WTC11 (cell line): Measurements from ENCODE around the gene ERBB4. TPM values are rescaled to one million over a fixed set of nuclear protein-coding genes. Genes with fewer than 3 reads are reported as not detected.
"Not testable (repeated sequence)": the region's sequence is repeated elsewhere in the genome, so short reads cannot be mapped to it uniquely, and the experiment has no call there.

Experiments used
- ATAC-seq: fragments of 200-7000 bp; cut with Tn5 transposase; 2 replicates; pipeline ENCODE4 v1.10.0; 2021; ENCODE audit warnings: mild to moderate bottlenecking, moderate library complexity
- CTCF ChIA-PET: fragments of 300-600 bp; sonication (Branson Sonifier 250); formaldehyde crosslinking; loops from one replicate; lab custom pipeline; 2021; ENCODE audit warnings: antibody characterized with exemption; lab: Charles Lee
- POLR2A ChIA-PET: fragments of 350-600 bp; sonication (Branson Sonifier 250); formaldehyde crosslinking; loops from one replicate; lab custom pipeline; 2021; ENCODE audit warnings: antibody characterized with exemption; lab: Charles Lee
- DNase-seq: peaks from one replicate; pipeline ENCODE4 v3.0.0; 2021; ENCODE audit warnings: low spot score
- H3K27ac Mint-ChIP-seq: 2 replicates; pipeline ENCODE4 v1.8.0; 2021; ENCODE audit warnings: mixed read lengths
- H3K27me3 Mint-ChIP-seq: 2 replicates; pipeline ENCODE4 v1.8.0; 2021; ENCODE audit warnings: low read depth, mild to moderate bottlenecking, moderate library complexity, mixed read lengths
- H3K36me3 Mint-ChIP-seq: 2 replicates; pipeline ENCODE4 v1.8.0; 2021; ENCODE audit warnings: mixed read lengths
- H3K4me1 Mint-ChIP-seq: 2 replicates; pipeline ENCODE4 v1.8.0; 2022; ENCODE audit warnings: mixed read lengths
- H3K4me3 Mint-ChIP-seq: 2 replicates; pipeline ENCODE4 v1.8.0; 2021; ENCODE audit warnings: mild to moderate bottlenecking, moderate library complexity, mixed read lengths
- H3K9me3 Mint-ChIP-seq: 2 replicates; pipeline ENCODE4 v1.8.0; 2021; ENCODE audit warnings: mixed read lengths
- AFF4 ChIP-seq: sonication (generic); formaldehyde crosslinking; IDR thresholded peaks from 2 replicates; pipeline ENCODE4 v1.8.1; 2023; ENCODE audit warnings: mild to moderate bottlenecking, missing genetic modification reagents, borderline replicate concordance
- ATF1 ChIP-seq: sonication (generic); formaldehyde crosslinking; IDR thresholded peaks from 2 replicates; pipeline ENCODE4 v1.8.1; 2023; ENCODE audit warnings: mild to moderate bottlenecking, moderate library complexity, missing genetic modification reagents
- ATF3 ChIP-seq: sonication (generic); formaldehyde crosslinking; conservative IDR thresholded peaks from 2 replicates; pipeline ENCODE4 v1.8.1; 2022; ENCODE audit warnings: mild to moderate bottlenecking, missing genetic modification reagents
- CREM ChIP-seq: sonication (generic); formaldehyde crosslinking; IDR thresholded peaks from 2 replicates; pipeline ENCODE4 v1.8.1; 2022; ENCODE audit warnings: mild to moderate bottlenecking, missing genetic modification reagents, moderate library complexity
- FOXJ3 ChIP-seq: sonication (generic); formaldehyde crosslinking; IDR thresholded peaks from 2 replicates; pipeline ENCODE4 v1.9.0; 2021; ENCODE audit warnings: missing genetic modification reagents, mild to moderate bottlenecking, borderline replicate concordance
- FOXK1 ChIP-seq: sonication (generic); formaldehyde crosslinking; IDR thresholded peaks from 2 replicates; pipeline ENCODE4 v1.8.0; 2022; ENCODE audit warnings: mild to moderate bottlenecking, moderate library complexity, missing genetic modification reagents
- GABPB1 ChIP-seq: sonication (generic); formaldehyde crosslinking; IDR thresholded peaks from 2 replicates; pipeline ENCODE4 v1.8.1; 2023; ENCODE audit warnings: mild to moderate bottlenecking, missing genetic modification reagents
- IRF2 ChIP-seq: sonication (generic); formaldehyde crosslinking; IDR thresholded peaks from 2 replicates; pipeline ENCODE4 v1.8.0; 2022; ENCODE audit warnings: low read depth, missing genetic modification reagents, borderline replicate concordance
- MAX ChIP-seq: sonication (generic); formaldehyde crosslinking; IDR thresholded peaks from 2 replicates; pipeline ENCODE4 v1.8.0; 2022; ENCODE audit warnings: mild to moderate bottlenecking, missing genetic modification reagents
- NFATC4 ChIP-seq: fragments of 250-450 bp; sonication (Bioruptor Pico); IDR thresholded peaks from 2 replicates; pipeline ENCODE4 v1.9.0; 2021; ENCODE audit warnings: mild to moderate bottlenecking
- PRRX2 ChIP-seq: fragments of 250-450 bp; sonication (Bioruptor Pico); IDR thresholded peaks from 2 replicates; pipeline ENCODE4 v1.8.0; 2021; ENCODE audit warnings: mild to moderate bottlenecking
- STAT6 ChIP-seq: sonication (generic); formaldehyde crosslinking; conservative IDR thresholded peaks from 2 replicates; pipeline ENCODE4 v1.8.1; 2023; ENCODE audit warnings: mild to moderate bottlenecking, low read depth, missing genetic modification reagents, moderate library complexity
- TCF7 ChIP-seq: sonication (generic); formaldehyde crosslinking; IDR thresholded peaks from 2 replicates; pipeline ENCODE4 v1.8.0; 2022; ENCODE audit warnings: mild to moderate bottlenecking, low read depth, missing genetic modification reagents, moderate library complexity
- TEAD1 ChIP-seq: sonication (generic); formaldehyde crosslinking; IDR thresholded peaks from 2 replicates; pipeline ENCODE4 v1.8.0; 2022; ENCODE audit warnings: mild to moderate bottlenecking, missing genetic modification reagents
- TEAD4 ChIP-seq: sonication (generic); formaldehyde crosslinking; IDR thresholded peaks from 2 replicates; pipeline ENCODE4 v1.8.0; 2022; ENCODE audit warnings: mild to moderate bottlenecking, missing genetic modification reagents
- ZNF121 ChIP-seq: sonication (generic); formaldehyde crosslinking; IDR thresholded peaks from 2 replicates; pipeline ENCODE4 v1.8.0; 2023; ENCODE audit warnings: missing genetic modification reagents
- ZNF416 ChIP-seq: fragments of 250-450 bp; sonication (Bioruptor Pico); IDR thresholded peaks from 2 replicates; pipeline ENCODE4 v1.9.0; 2021; ENCODE audit warnings: mild to moderate bottlenecking, inconsistent platforms
- total RNA-seq: library from RNA; stranded (reverse); gene quantifications from 3 replicates; pipeline ENCODE4 v1.2.3, GENCODE V29; 2021
- TF ChIP-seq, protein P1 (sequence below): sonication (generic); formaldehyde crosslinking; IDR thresholded peaks from 2 replicates; pipeline ENCODE4 v1.8.1; 2023; ENCODE audit warnings: mild to moderate bottlenecking, moderate library complexity, missing genetic modification reagents
- TF ChIP-seq, protein P2 (sequence below): fragments of 250-450 bp; sonication (Bioruptor Pico); IDR thresholded peaks from 2 replicates; pipeline ENCODE4 v2.1.2; 2022; ENCODE audit warnings: mild to moderate bottlenecking, moderate library complexity
- TF ChIP-seq, protein P3 (sequence below): sonication (generic); formaldehyde crosslinking; IDR thresholded peaks from 2 replicates; pipeline ENCODE4 v1.8.1; 2023; ENCODE audit warnings: mild to moderate bottlenecking, missing genetic modification reagents

The ERBB4 gene
- total RNA-seq, 1 experiment from 2014 or later: 1.6 TPM

DNA sequence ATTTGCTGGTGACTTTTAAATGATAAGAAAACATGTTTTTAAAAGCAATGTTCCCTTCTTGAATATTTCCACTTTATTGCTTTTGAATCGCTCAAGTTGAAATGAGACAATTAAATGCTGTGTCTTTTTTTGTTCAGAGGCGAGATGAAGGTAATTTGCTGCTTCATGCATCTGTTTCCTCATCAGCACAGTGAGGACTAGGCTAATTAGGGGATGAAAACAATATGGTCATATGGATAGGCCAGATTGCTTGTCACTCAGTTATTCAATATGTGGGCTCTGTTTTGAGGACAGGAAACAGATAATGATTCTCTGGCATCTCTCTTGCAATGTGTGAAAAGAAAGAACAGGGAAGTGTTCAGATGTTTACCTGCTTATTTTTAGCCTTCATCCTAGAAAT is 61.0 kb downstream of the ERBB4 start:
- POLR2A ChIA-PET: no interaction called here
- H3K27ac Mint-ChIP-seq: no peak overlapping the region
- no peaks in the 10 kb centered on the region for H3K36me3 Mint-ChIP-seq
- CTCF ChIA-PET: no interaction called here
- H3K27me3 Mint-ChIP-seq: no peaks in the 10 kb centered on the region
- DNase-seq (no peak), ATAC-seq (no peak)
- H3K4me3 Mint-ChIP-seq: no peak overlapping the region
- TF ChIP-seq TCF7 (no peak), ATF3 (CRISPR knock-in tag) (no peak), GABPB1 (CRISPR knock-in tag) (no peak), NFATC4 (CRISPR knock-in tag) (no peak), TEAD1 (no peak), CREM (no peak), TEAD4 (no peak), IRF2 (CRISPR knock-in tag) (no peak), MAX (CRISPR knock-in tag) (no peak), FOXJ3 (no peak), ZNF121 (CRISPR knock-in tag) (no peak), PRRX2 (CRISPR knock-in tag) (no peak), STAT6 (CRISPR knock-in tag) (no peak), ATF1 (no peak), ZNF416 (CRISPR knock-in tag) (no peak)
- TF ChIP-seq, protein P1, sequence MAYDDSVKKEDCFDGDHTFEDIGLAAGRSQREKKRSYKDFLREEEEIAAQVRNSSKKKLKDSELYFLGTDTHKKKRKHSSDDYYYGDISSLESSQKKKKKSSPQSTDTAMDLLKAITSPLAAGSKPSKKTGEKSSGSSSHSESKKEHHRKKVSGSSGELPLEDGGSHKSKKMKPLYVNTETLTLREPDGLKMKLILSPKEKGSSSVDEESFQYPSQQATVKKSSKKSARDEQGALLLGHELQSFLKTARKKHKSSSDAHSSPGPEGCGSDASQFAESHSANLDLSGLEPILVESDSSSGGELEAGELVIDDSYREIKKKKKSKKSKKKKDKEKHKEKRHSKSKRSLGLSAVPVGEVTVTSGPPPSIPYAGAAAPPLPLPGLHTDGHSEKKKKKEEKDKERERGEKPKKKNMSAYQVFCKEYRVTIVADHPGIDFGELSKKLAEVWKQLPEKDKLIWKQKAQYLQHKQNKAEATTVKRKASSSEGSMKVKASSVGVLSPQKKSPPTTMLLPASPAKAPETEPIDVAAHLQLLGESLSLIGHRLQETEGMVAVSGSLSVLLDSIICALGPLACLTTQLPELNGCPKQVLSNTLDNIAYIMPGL: no peak
- TF ChIP-seq, protein P2, sequence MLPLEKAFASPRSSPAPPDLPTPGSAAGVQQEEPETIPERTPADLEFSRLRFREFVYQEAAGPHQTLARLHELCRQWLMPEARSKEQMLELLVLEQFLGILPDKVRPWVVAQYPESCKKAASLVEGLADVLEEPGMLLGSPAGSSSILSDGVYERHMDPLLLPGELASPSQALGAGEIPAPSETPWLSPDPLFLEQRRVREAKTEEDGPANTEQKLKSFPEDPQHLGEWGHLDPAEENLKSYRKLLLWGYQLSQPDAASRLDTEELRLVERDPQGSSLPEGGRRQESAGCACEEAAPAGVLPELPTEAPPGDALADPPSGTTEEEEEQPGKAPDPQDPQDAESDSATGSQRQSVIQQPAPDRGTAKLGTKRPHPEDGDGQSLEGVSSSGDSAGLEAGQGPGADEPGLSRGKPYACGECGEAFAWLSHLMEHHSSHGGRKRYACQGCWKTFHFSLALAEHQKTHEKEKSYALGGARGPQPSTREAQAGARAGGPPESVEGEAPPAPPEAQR (CRISPR knock-in tag): no peak
- TF ChIP-seq, protein P3, sequence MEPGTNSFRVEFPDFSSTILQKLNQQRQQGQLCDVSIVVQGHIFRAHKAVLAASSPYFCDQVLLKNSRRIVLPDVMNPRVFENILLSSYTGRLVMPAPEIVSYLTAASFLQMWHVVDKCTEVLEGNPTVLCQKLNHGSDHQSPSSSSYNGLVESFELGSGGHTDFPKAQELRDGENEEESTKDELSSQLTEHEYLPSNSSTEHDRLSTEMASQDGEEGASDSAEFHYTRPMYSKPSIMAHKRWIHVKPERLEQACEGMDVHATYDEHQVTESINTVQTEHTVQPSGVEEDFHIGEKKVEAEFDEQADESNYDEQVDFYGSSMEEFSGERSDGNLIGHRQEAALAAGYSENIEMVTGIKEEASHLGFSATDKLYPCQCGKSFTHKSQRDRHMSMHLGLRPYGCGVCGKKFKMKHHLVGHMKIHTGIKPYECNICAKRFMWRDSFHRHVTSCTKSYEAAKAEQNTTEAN (CRISPR knock-in tag): no peak
- H3K9me3 Mint-ChIP-seq: no peaks in the 10 kb centered on the region
- peaks cover 4% of the 10 kb centered on the region; the same call in 1 of the 2 replicates for H3K4me1 Mint-ChIP-seq

- H3K27ac Mint-ChIP-seq: no peak overlapping the region
- peaks cover 4% of the 10 kb centered on the region for H3K9me3 Mint-ChIP-seq
- H3K4me1 Mint-ChIP-seq: no peaks in the 10 kb centered on the region
- ChIA-PET POLR2A (no interaction called here), CTCF (no interaction called here)
- TF ChIP-seq FOXK1 (CRISPR knock-in tag) (no peak), AFF4 (CRISPR knock-in tag) (no peak)
- H3K4me3 Mint-ChIP-seq: no peak overlapping the region
- ATAC-seq: no peak
- 0 out of 2 replicates have a peak, but pooled peaks cover 3% of the 10 kb centered on the region for H3K36me3 Mint-ChIP-seq
- no peak for DNase-seq
- no peaks in the 10 kb centered on the region for H3K27me3 Mint-ChIP-seq
Observed at GRCh38 chr2:212473211-212473610, 65.4 kb downstream of the ERBB4 start.

GRCh38 chr2:212467551-212467950 is 71.1 kb downstream of the ERBB4 start:
- ATAC-seq, H3K27ac Mint-ChIP-seq, POLR2A ChIA-PET, H3K4me3 Mint-ChIP-seq, H3K4me1 Mint-ChIP-seq, CTCF ChIA-PET, DNase-seq, H3K27me3 Mint-ChIP-seq: not testable (repeated sequence)
- Mint-ChIP-seq H3K36me3 (peaks cover 18% of the 10 kb centered on the region), H3K9me3 (peaks cover 24% of the 10 kb centered on the region)
